SK-N-SH (cell line): ENCODE measurements around the gene ARHGEF25. TPM values are rescaled to one million over a fixed set of nuclear protein-coding genes. Genes with fewer than 3 reads are reported as not detected.
A peak's percentile ranks its signal among the peaks of the same experiment; 100 is the strongest.

Experiments
- CTCF ChIA-PET: fragments of 300-600, 350-600 bp; formaldehyde crosslinking; extraction: SDS; loops from one replicate; lab custom pipeline; 2021; lab: Yijun Ruan, JAX
- POLR2A ChIA-PET: fragments of 350-600 bp; sonication (Branson Sonifier 250); formaldehyde crosslinking; extraction: SDS; loops from one replicate; lab custom pipeline; 2020; ENCODE audit warnings: antibody characterized with exemption, inconsistent platforms; lab: Yijun Ruan, JAX
- DNase-seq: peaks from one replicate; pipeline ENCODE4 v3.0.0; 2012
- H2AFZ ChIP-seq: fragments of 200-600 bp; sonication (generic); 2 replicates; pipeline ENCODE4 v1.8.1; 2016; ENCODE audit warnings: antibody characterized with exemption, mild to moderate bottlenecking, low read depth
- H3F3A ChIP-seq: fragments of 200-600 bp; sonication (generic); replicated peaks from 2 replicates; pipeline ENCODE3; 2016; ENCODE audit warnings: antibody characterized with exemption, mild to moderate bottlenecking; ENCODE audit not compliant: insufficient read depth
- H3K27ac ChIP-seq, 2 experiments: fragments of 200-500 bp in 1 of 2; fragments of 200-600 bp in 1 of 2; sonication (Bioruptor generic) in 1 of 2; sonication (generic), shearing (Covaris generic) in 1 of 2; 2 replicates each; pipeline versions ENCODE4 v1.5.1 to v1.6.1; 2014 to 2016; ENCODE audit warnings: low read depth in 2 of 2, inconsistent platforms in 1 of 2, low read length in 1 of 2, mild to moderate bottlenecking in 1 of 2, mixed read lengths in 1 of 2
- H3K27me3 ChIP-seq: fragments of 200-600 bp; sonication (generic), shearing (Covaris generic); 2 replicates; pipeline ENCODE4 v1.6.1; 2016; ENCODE audit warnings: mixed run types; ENCODE audit not compliant: insufficient read depth
- H3K36me3 ChIP-seq, 2 experiments: fragments of 200-500 bp in 1 of 2; fragments of 200-600 bp in 1 of 2; sonication (Bioruptor generic) in 1 of 2; sonication (generic) in 1 of 2; replicated peaks in 1 of 2; 2 replicates each; pipeline versions ENCODE3 to v1.5.1; 2014 to 2016; ENCODE audit warnings: low read length in 1 of 2, mild to moderate bottlenecking in 1 of 2; ENCODE audit not compliant: insufficient read depth in 2 of 2, control insufficient read depth in 1 of 2
- H3K4me1 ChIP-seq, 2 experiments: fragments of 200-500 bp in 1 of 2; fragments of 200-600 bp in 1 of 2; sonication (Bioruptor generic) in 1 of 2; sonication (generic), shearing (Covaris generic) in 1 of 2; 2 replicates each; pipeline versions ENCODE4 v1.5.1 to v1.6.1; 2014 to 2016; ENCODE audit warnings: low read depth in 1 of 2, low read length in 1 of 2, mixed run types in 1 of 2; ENCODE audit not compliant: insufficient read depth in 2 of 2, control insufficient read depth in 1 of 2
- H3K4me2 ChIP-seq: fragments of 200-600 bp; sonication (generic), shearing (Covaris generic); 2 replicates; pipeline ENCODE4 v1.6.1; 2017; ENCODE audit warnings: mixed run types
- H3K4me3 ChIP-seq, 2 experiments: fragments of 200-500 bp in 1 of 2; fragments of 200-600 bp in 1 of 2; sonication (Bioruptor generic) in 1 of 2; sonication (generic), shearing (Covaris generic) in 1 of 2; 2 replicates each; pipeline versions ENCODE4 v1.5.1 to v1.8.1; 2014 to 2016; ENCODE audit warnings: low read depth in 2 of 2, inconsistent platforms in 1 of 2, low read length in 1 of 2, mild to moderate bottlenecking in 1 of 2, mixed read lengths in 1 of 2, moderate library complexity in 1 of 2
- H3K79me2 ChIP-seq: fragments of 200-600 bp; sonication (generic); 2 replicates; pipeline ENCODE4 v1.8.1; 2017; ENCODE audit warnings: mild to moderate bottlenecking; ENCODE audit not compliant: insufficient read depth
- H3K9ac ChIP-seq: fragments of 200-600 bp; sonication (generic); 2 replicates; pipeline ENCODE4 v1.6.1; 2017; ENCODE audit warnings: mixed run types
- H3K9me2 ChIP-seq: fragments of 200-600 bp; sonication (generic); 2 replicates; pipeline ENCODE4 v1.6.1; 2017; ENCODE audit warnings: mixed run types
- H3K9me3 ChIP-seq: fragments of 200-600 bp; sonication (generic); 2 replicates; pipeline ENCODE4 v1.6.1; 2017; ENCODE audit warnings: mixed run types, mild to moderate bottlenecking, moderate library complexity
- H4K20me1 ChIP-seq: fragments of 200-600 bp; sonication (generic); 2 replicates; pipeline ENCODE4 v1.6.1; 2017; ENCODE audit warnings: mild to moderate bottlenecking, mixed run types; ENCODE audit not compliant: insufficient read depth
- CHD2 ChIP-seq: fragments of 150-350 bp; IDR thresholded peaks from 2 replicates; pipeline ENCODE4 v1.6.1; 2018; ENCODE audit warnings: low read length; ENCODE audit not compliant: partially characterized antibody
- FOXM1 ChIP-seq: IDR thresholded peaks from 2 replicates; pipeline ENCODE4 v1.4.0; 2012; ENCODE audit warnings: low read depth, mild to moderate bottlenecking
- GABPA ChIP-seq: IDR thresholded peaks from 2 replicates; pipeline ENCODE4 v1.4.0; 2012; ENCODE audit warnings: low read depth, mild to moderate bottlenecking
- GATA2 ChIP-seq: sonication (generic); formaldehyde crosslinking; IDR thresholded peaks from 2 replicates; pipeline ENCODE4 v1.5.0; 2020; ENCODE audit warnings: mild to moderate bottlenecking, missing genetic modification reagents
- IRF3 ChIP-seq: fragments of 150-350 bp; IDR thresholded peaks from 2 replicates; pipeline ENCODE4 v1.6.1; 2016; ENCODE audit warnings: mild to moderate bottlenecking, low read depth, low read length
- JUND ChIP-seq: IDR thresholded peaks from 2 replicates; pipeline ENCODE4 v1.4.0; 2012
- NFIC ChIP-seq: IDR thresholded peaks from 2 replicates; pipeline ENCODE4 v1.4.0; 2012; ENCODE audit warnings: borderline replicate concordance
- NRF1 ChIP-seq: IDR thresholded peaks from 2 replicates; pipeline ENCODE4 v1.6.1; 2012; ENCODE audit warnings: low read depth, mild to moderate bottlenecking, low read length
- PBX3 ChIP-seq: IDR thresholded peaks from 2 replicates; pipeline ENCODE4; 2012
- RFX5 ChIP-seq: IDR thresholded peaks from 2 replicates; pipeline ENCODE4 v1.6.1; 2012; ENCODE audit warnings: mild to moderate bottlenecking, improper control_type of control experiment, low read length
- RXRA ChIP-seq: IDR thresholded peaks from 2 replicates; pipeline ENCODE4 v1.4.0; 2012; ENCODE audit warnings: low read depth, mild to moderate bottlenecking, borderline replicate concordance
- SIN3A ChIP-seq: IDR thresholded peaks from 2 replicates; pipeline ENCODE4 v1.6.1; 2012; ENCODE audit warnings: low read depth, mild to moderate bottlenecking, low read length, moderate library complexity, borderline replicate concordance
- TAF1 ChIP-seq: IDR thresholded peaks from 2 replicates; pipeline ENCODE4 v1.6.1; 2012; ENCODE audit warnings: low read depth, mild to moderate bottlenecking, low read length, moderate library complexity, borderline replicate concordance
- TCF12 ChIP-seq: IDR thresholded peaks from 2 replicates; pipeline ENCODE4 v1.4.0; 2012
- USF1 ChIP-seq: IDR thresholded peaks from 2 replicates; pipeline ENCODE4 v1.4.0; 2012; ENCODE audit warnings: low read depth, borderline replicate concordance
- YY1 ChIP-seq: IDR thresholded peaks from 2 replicates; pipeline ENCODE4 v1.4.0; 2012; ENCODE audit warnings: low read depth, mild to moderate bottlenecking
- ZBTB33 ChIP-seq: IDR thresholded peaks from 2 replicates; pipeline ENCODE4 v1.4.0; 2012; ENCODE audit warnings: low read depth, borderline replicate concordance
- WGBS: methylation state at CpG from one replicate; pipeline ENCODE4 v1.1.6; 2017; ENCODE audit warnings: low lambda C conversion rate; 5-methylcytosine and 5-hydroxymethylcytosine counted together
- polyA plus RNA-seq, 3 experiments: library from polyadenylated mRNA; depleted of rRNA; stranded (reverse); fragments of >200 nt; gene quantifications; 2 replicates each; pipeline ENCODE4 v1.2.3, GENCODE V29; 2012

Gene ARHGEF25
- polyA plus RNA-seq, 1 of the 3 experiments (the other 2 are of a cell fraction), result 48.1 TPM

- DNase-seq, result no peak
- Histone ChIP-seq H3K4me2 (no peak overlapping the region), H3K4me3 (no peak overlapping the region), H3F3A (no peaks in the 10 kb centered on the region), H3K4me1 (peaks cover 0 to under 1% of the 10 kb centered on the region in 2 experiments; a peak in 1 of 4 replicates), H3K9me2 (no peaks in the 10 kb centered on the region), H3K9ac (no peak overlapping the region), H3K9me3 (no peaks in the 10 kb centered on the region), H3K36me3 (peaks cover 0 to 2% of the 10 kb centered on the region in 2 experiments), H3K27me3 (no peaks in the 10 kb centered on the region), H3K79me2 (no peaks in the 10 kb centered on the region), H2AFZ (no peak overlapping the region), H3K27ac (no peak overlapping the region), H4K20me1 (no peaks in the 10 kb centered on the region)
- no peak for TF ChIP-seq NRF1
- no peak for TF ChIP-seq GABPA
- TF ChIP-seq CHD2, result no peak
- TF ChIP-seq NFIC, result no peak
- ChIA-PET POLR2A (interaction anchor here (0.7 kb wide), 1 partner anchor 15 kb away, joined by 3 read pairs; no protein-coding TSS in a partner anchor), CTCF (interaction anchor here (0.8 to 11.0 kb wide), 3 partner anchors 10 to 44 kb away, joined by 3 to 298 read pairs (median 3); no protein-coding TSS in a partner anchor)
- 83% methylated on average over 9 of the region's 9 CpGs for WGBS
Measured at GRCh38 chr12:57626921-57627445, 15.7 kb downstream of the ARHGEF25 start.

GRCh38 chr12:57627501-57628279 is 16.5 kb downstream of the ARHGEF25 start:
- CTCF ChIA-PET, result interaction anchor here (0.8 to 11.0 kb wide), 3 partner anchors 9 to 45 kb away, joined by 3 to 298 read pairs (median 3); no protein-coding TSS in a partner anchor
- POLR2A ChIA-PET, result no interaction called here
- Histone ChIP-seq H3K27me3 (no peaks in the 10 kb centered on the region), H3F3A (no peaks in the 10 kb centered on the region), H3K9me2 (no peaks in the 10 kb centered on the region), H3K9me3 (no peaks in the 10 kb centered on the region), H3K4me1 (no peaks in the 10 kb centered on the region; a peak in 1 of 4 replicates), H4K20me1 (no peaks in the 10 kb centered on the region), H3K9ac (no peak overlapping the region), H3K4me2 (no peak overlapping the region), H3K4me3 (no peak overlapping the region), H2AFZ (no peak overlapping the region), H3K36me3 (peaks cover 0 to 2% of the 10 kb centered on the region in 2 experiments), H3K79me2 (no peaks in the 10 kb centered on the region), H3K27ac (no peak overlapping the region)
- peak; percentile 27 for DNase-seq
- 96% methylated on average over 58 of the region's 67 CpGs for WGBS
- TF ChIP-seq YY1 (no peak), CHD2 (no peak), PBX3 (no peak), RFX5 (no peak), JUND (no peak), TCF12 (no peak), RXRA (no peak), SIN3A (no peak), FOXM1 (no peak), IRF3 (no peak), USF1 (no peak), NFIC (no peak), ZBTB33 (no peak), TAF1 (no peak), GATA2 (CRISPR knock-in tag) (no peak)
